Right lobe of liver (tissue), 6 donors: ENCODE results near the gene FAH. TPM values are rescaled to one million over a fixed set of nuclear protein-coding genes. Genes with fewer than 3 reads are reported as not detected.
A peak's percentile ranks its signal among the peaks of the same experiment; 100 is the strongest.

ENCODE experiments used
- ATAC-seq, 4 donors: fragments of 200-7000 bp; cut with Tn5 transposase; one replicate each; pipeline ENCODE4 v1.9.1; 2020; ENCODE audit warnings: mild to moderate bottlenecking in 4 of 4, moderate library complexity in 4 of 4
- DNase-seq, 3 donors: peaks; one replicate each; pipeline ENCODE4 v3.0.0-alpha.2; 2020
- H3K27ac ChIP-seq, 3 donors: fragments of 200-600 bp; one replicate each; pipeline ENCODE4 v1.8.0; 2022
- H3K27me3 ChIP-seq, 2 donors: fragments of 200-600 bp; one replicate each; pipeline ENCODE4 v1.8.0; 2022
- H3K36me3 ChIP-seq, 4 donors: fragments of 200-600 bp; sonication (generic) in 1 of 4; one replicate each; pipeline versions ENCODE4 v1.5.1 to v1.8.0; 2017 to 2022; ENCODE audit warnings: control low read depth in 1 of 4
- H3K4me1 ChIP-seq, 4 donors: fragments of 200-600 bp; sonication (generic) in 1 of 4; one replicate each; pipeline versions ENCODE4 v1.5.1 to v1.8.0; 2017 to 2022; ENCODE audit warnings: control low read depth in 1 of 4
- H3K4me3 ChIP-seq, 3 donors: fragments of 200-600 bp; one replicate each; pipeline ENCODE4 v1.8.0; 2022
- H3K9me3 ChIP-seq, 4 donors: fragments of 200-600 bp; sonication (generic) in 1 of 4; one replicate each; pipeline versions ENCODE4 v1.5.1 to v1.8.0; 2017 to 2022; ENCODE audit warnings: control low read depth in 1 of 4
- CTCF ChIP-seq, 4 donors: fragments of 200-600 bp in 3 of 4; fragments of 450-650 bp in 1 of 4; IDR thresholded peaks; one replicate each; pipeline versions ENCODE4 v1.5.1 to v1.8.0; 2016 to 2022; ENCODE audit warnings: antibody characterized with exemption in 4 of 4, mild to moderate bottlenecking in 2 of 4
- POLR2A ChIP-seq: fragments of 450-650 bp; IDR thresholded peaks from one replicate; pipeline ENCODE4 v1.6.1; 2017; ENCODE audit warnings: antibody characterized with exemption, mild to moderate bottlenecking
- WGBS: methylation state at CpG from one replicate; pipeline ENCODE4 v1.1.6; 2018; ENCODE audit warnings: low coverage, low lambda C conversion rate; ENCODE audit not compliant: insufficient coverage; ENCODE audit errors: missing lambda C conversion rate; 5-methylcytosine and 5-hydroxymethylcytosine counted together
- intact Hi-C, 2 donors: fragments of 100-400 bp; cut with DNase I; formaldehyde crosslinking; loops; one replicate each; pipeline versions ENCODE4 v1.11.2 to v1.14.1; 2022
- total RNA-seq, 6 experiments: library from RNA; depleted of rRNA in 2 of 6; stranded (reverse); fragments of >200 nt in 2 of 6; fragmentation: NEBNext Ultra II Directional in 3 of 6; extraction: Animal tissue kit (Norgen Biotek cat#: 25700) in 3 of 6; gene quantifications; one replicate each; pipeline versions ENCODE4 v1.1.0 to v1.2.4, GENCODE V29; 2016 to 2023
- donor health status: DM: no; HTN: yes; CAD: no.
- donor health status: DM: no; HTN: no; CAD: no.
- donor health status: DM: no; HTN: no; CAD: no.
- donor health status: DM: no; HTN: yes; CAD: no.
- donor health status: DM: no; HTN: yes; CAD: no.

Gene FAH
- total RNA-seq, 6 experiments from 2014 or later = 164 to 250 (median 219) TPM

- TF ChIP-seq POLR2A = no peak
- no peak for TF ChIP-seq CTCF (IDR thresholded peaks at IDR 0.05)
- no peaks in the 10 kb centered on the region for H3K36me3 ChIP-seq
- DNase-seq (no peak), ATAC-seq (peak; percentile 74 to 86 (median 80))
- H3K4me1 ChIP-seq = peaks cover 0 to 14% (median 6%) of the 10 kb centered on the region in 4 donors
- H3K27me3 ChIP-seq = no peaks in the 10 kb centered on the region
- intact Hi-C loops = no loop called here
- H3K4me3 ChIP-seq = no peak overlapping the region
- peak overlapping the region in 1 of 3 donors; percentile 26 for H3K27ac ChIP-seq
- WGBS = 55% methylated on average over 5 of the region's 5 CpGs
- H3K9me3 ChIP-seq = no peaks in the 10 kb centered on the region
Observed at GRCh38 chr15:80141916-80142598, 10.7 kb upstream of the FAH start.

- 96% methylated on average over 5 of the region's 5 CpGs for WGBS
- ATAC-seq = no peak
Observed at GRCh38 chr15:80142646-80143045, 10.2 kb upstream of the FAH start.

GRCh38 chr15:80151148-80151547 lies 1.7 kb upstream of the FAH start:
- DNase-seq (peak in 1 of 3 donors; percentile 60), ATAC-seq (no peak)
- Histone ChIP-seq H3K4me3 (no peak overlapping the region), H3K4me1 (peaks cover 0 to 51% (median 16%) of the 10 kb centered on the region in 4 donors), H3K27ac (peak overlapping the region in 1 of 3 donors; percentile 66), H3K27me3 (no peaks in the 10 kb centered on the region), H3K9me3 (no peaks in the 10 kb centered on the region), H3K36me3 (no peaks in the 10 kb centered on the region)
- TF ChIP-seq CTCF (IDR thresholded peaks at IDR 0.05) (no peak), POLR2A (no peak)
- intact Hi-C loops = no loop called here
- WGBS = 75% methylated on average over 1 of the region's 6 CpGs

More at GRCh38 chr15:80142646-80143045, 10.2 kb upstream of the FAH start:
- Histone ChIP-seq H3K4me3 (no peak overlapping the region), H3K9me3 (no peaks in the 10 kb centered on the region), H3K27me3 (no peaks in the 10 kb centered on the region), H3K4me1 (peaks cover 0 to 14% (median 6%) of the 10 kb centered on the region in 4 donors), H3K27ac (peak overlapping the region in 1 of 3 donors; percentile 26), H3K36me3 (no peaks in the 10 kb centered on the region)
- intact Hi-C loops = no loop called here
- TF ChIP-seq CTCF (IDR thresholded peaks at IDR 0.05) (no peak), POLR2A (no peak)
- DNase-seq = no peak

GRCh38 chr15:80151576-80151975 lies 1.2 kb upstream of the FAH start:
- Histone ChIP-seq H3K27ac (peak overlapping the region in 1 of 3 donors; percentile 66), H3K36me3 (no peaks in the 10 kb centered on the region), H3K4me3 (no peak overlapping the region), H3K27me3 (no peaks in the 10 kb centered on the region), H3K9me3 (no peaks in the 10 kb centered on the region), H3K4me1 (peaks cover 0 to 55% (median 18%) of the 10 kb centered on the region in 4 donors)
- no peak for ATAC-seq
- 34% methylated on average over 3 of the region's 3 CpGs for WGBS
- DNase-seq = no peak
- TF ChIP-seq CTCF (IDR thresholded peaks at IDR 0.05) = no peak
- TF ChIP-seq POLR2A = no peak
- intact Hi-C loops = no loop called here
